DMS53 (cell line): ENCODE measurements around the gene NAALADL1.

Experiments used
- DNase-seq: peaks from one replicate; lab custom pipeline; 2025; lab: John Stamatoyannopoulos, UW

NAALADL1 gene

DNA sequence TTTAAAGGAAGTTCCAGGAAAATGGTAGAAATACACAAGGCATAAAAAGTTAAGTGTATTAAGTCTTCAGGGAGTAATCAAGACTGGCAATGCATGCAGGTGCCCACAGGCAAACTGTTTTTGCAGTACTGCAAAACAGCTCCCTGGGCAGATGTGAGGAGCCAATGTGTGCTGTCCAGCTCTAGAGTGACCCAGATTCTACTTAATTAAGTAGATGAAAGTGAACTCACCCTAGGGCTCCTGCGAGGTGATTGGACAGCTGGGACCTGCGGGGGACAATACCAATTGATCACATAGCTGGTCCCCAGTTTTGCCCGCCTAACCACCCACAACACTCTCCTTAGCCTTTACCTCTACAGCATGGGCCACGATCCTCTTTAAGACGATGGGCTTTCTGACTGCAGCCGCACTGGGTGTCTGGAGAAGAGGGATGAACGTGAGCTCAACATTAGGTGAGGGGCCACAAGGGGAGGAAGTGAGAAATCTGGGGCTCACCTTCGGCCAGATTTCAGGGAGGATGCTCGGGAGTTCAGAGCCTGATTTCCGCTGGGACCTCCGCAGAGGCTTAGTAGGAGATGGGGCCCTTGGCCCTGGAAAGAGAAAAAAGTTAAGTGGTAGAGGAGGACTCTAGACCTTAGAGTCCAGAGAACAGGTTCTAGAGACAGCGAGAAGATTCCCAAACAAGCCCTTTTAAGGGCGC lies 24.9 kb upstream of the NAALADL1 start:
- no peak for DNase-seq

DNA sequence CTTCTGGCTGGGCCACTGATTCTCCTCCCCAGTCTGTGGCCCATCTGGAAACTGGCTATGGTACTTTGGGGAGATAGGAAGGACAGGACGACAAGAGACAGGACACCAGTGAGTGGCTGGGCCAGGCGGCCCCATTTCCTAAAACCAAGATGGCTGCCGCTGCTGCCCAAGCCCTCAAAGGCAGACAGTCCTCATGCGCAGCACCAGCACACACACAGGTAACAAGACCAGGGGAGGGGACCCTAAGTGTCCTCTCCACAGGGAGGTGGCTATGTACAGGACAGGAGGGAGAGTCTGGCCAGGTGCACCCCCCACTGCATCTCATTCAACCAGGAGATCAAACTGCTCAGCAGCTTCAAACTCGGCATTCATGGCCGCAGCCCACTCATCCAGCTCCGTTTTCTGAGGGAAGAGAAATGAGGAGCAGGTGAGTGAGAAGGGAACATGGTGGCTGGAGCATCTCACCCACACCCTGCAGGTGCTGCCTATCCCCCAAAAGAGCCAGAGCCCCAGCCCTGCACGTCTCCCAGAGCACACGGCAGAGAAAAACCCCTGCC lies 20.5 kb upstream of the NAALADL1 start:
- DNase-seq, result no peak

DNA sequence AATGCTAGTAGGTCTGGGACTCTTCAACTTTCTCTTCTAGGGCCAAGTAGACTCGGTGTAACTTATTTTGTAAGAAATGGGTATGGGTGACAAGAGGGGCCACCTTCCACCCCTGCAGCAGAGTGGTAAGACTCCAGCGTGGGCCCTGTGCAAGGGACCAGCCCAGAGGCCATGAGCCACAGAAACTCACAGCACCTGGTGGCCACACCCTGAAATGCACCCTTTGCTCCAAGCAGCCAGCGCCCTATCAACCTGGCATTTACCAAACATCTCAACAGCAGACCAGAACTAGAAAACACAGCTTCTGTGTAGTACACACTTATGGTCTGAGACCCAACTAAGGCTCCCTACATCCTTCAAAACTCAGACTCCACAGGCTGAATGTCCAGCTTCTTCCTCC lies 19.8 kb upstream of the NAALADL1 start:
- DNase-seq, result peak; percentile 77

DNA sequence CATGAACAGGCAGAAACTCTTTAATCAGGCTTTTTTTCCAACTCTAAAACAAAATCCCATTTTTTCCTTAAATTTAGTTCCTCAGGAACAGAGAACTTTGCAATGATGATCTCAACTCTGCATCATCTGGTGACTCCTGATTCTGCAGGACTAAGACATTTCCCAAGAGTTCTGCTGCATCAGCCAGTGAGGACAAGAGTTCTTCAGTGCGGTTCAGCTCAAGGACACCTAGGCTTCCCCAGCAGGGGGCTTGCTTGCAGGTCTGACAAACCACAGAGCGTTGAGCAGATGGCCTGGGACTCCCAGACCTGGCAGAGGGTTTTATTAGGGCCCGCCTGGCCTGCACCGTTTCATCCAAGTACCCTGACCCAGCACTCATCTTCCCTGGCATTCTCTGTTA lies 19.1 kb upstream of the NAALADL1 start:
- no peak for DNase-seq

DNA sequence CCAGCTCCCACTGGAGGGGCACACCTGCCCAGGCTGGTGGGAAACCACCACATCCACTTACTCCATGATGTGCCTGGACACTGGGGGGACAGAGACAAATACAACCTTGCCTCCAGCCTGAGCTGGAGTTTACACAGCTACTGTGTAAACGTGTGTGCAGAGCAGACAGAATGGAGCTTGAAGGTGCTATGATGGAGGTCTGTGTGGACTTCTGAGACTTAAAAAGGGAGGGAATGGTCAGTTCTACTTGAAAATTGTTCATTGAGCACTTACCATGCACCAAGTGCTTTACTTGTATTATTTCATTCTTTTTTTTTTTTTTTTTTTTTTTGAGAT lies 14.2 kb upstream of the NAALADL1 start:
- DNase-seq, result no peak

DNA sequence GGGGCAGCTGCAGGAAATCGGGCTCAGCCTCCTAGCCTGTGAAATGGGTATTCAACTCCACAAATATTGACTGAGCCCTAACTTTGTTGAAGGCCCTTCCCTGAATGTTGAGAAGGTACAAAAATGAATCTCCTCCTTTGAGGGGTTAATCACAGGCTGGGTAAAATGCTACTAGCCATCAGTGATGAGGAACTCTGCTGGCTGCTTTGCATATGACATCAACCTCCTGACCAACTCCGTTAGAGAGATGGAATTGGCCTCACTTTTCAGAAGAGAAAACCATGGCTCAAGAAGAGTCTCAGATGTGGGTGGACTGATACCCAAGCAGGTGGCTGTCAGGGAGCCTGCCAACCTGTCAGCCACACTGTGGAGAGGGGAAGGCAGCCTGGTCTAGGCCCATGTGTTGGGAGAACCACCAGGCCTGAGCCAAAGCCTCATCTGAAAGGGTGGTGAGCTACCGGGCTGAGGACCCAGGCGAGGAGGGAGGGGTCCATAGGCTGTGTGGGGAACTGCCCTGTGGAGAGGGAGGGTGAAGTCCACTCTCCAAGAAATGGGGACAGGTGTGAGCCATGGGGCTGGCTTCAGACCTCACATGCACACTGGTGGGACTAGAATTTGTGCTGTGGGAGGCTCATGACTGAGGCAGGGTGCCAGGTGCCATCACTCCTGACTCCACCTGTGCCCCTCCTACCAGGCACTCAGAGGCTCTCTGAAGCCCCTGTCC lies 13.7 kb upstream of the NAALADL1 start:
- no peak for DNase-seq

DNA sequence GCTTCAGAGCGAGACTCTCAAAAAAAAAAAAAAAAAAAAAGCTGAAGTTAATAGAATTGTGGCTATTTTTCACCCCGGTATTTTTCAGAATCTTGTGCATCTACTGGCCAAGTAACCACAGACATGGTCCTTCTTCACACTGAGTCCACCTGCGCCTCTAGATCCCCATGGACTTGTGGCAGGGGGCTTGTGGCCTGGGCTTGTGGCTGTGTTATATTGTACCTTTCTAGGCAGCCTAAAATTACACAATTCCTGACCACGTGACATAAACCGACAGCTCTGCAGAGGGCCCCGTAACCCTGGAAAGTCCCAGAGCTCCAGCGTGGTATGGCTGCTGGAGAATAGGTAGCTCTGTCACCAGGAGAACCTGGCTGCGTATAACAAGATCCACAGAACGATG lies 10.9 kb upstream of the NAALADL1 start:
- peak; percentile 52 for DNase-seq

DNA sequence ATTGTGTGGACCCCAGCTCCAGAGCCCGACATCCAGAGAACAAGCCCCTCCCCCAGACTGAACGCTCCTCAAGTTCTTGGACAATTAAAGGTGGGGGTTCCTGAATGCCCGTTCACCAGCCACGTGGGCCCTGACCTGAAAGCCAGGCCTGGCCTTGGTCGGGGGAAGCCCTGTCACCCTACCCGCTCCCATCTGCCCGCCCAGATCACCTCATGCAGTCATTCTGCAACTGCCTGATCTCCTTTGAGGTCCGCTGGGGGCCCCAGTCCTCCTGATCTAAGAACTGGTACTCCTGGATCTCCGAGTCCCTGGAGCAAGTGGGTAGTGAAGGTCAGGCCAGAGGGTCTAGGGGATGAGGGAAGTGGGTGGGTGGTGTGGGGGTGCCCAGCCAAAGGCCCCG lies 9.1 kb upstream of the NAALADL1 start:
- DNase-seq, result no peak

DNA sequence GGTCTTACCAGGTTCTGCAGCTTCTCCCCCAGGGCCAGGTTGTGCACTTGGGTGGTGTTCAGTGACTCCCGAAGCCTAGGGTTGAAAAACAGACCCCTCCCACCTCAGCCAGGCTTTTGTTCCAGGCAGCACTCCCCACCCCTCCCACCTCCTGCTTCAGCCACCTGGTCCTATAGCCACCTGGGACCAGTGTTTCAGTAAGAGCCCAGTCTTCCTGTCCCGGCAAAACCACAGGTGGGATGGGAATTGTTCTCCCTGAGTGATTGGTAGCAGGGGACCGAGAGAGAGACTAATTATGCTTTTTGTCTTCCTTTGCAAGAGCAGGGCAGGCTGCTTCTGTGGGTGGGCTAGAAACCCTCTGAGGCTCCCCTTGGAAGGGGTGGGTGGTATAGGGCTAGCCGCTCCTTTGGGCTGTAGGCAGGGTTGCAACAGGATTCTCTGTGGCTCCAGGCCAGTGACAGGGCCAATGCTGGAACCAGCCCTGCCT lies 8.5 kb upstream of the NAALADL1 start:
- no peak for DNase-seq

DNA sequence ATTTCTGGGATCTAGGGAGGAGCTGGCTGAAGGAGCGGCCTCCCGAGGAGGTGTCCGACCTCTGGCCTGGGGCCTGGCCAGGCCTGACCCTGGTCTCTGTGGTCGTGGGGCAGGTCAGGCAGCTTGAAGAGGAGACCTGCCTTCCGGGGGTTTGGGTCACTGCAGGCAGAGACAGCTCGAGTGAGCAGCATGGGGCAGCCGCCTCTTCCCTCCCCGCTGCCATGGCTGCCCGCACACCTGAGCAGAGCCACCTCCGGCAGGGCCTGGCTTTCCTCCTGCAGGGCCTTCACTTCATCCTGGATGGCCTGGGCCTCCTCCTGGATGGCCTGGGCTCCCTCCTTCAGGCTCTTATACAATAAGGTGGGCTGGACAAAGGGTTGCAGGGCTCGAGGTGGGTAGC lies 8.0 kb upstream of the NAALADL1 start:
- no peak for DNase-seq

DNA sequence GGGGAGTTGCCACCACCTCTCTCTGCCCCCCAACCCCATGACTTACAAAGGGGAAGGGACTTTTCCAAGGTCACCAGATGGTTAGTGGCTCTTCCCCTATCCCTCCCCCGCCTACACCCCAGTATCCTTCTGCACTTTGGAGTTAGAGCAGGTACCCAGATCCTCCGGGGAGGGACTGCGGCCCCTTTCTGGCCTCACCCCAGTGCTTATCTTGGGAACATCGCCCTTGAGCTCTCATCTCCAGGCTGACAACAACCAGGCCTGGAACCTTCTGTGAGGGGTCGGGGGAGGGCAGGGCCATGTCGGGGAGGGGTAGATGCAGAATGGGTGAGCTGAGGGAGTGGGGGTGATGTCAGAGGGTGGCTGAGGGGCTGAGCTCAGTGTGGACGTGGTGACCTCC lies 7.5 kb upstream of the NAALADL1 start:
- no peak for DNase-seq

DNA sequence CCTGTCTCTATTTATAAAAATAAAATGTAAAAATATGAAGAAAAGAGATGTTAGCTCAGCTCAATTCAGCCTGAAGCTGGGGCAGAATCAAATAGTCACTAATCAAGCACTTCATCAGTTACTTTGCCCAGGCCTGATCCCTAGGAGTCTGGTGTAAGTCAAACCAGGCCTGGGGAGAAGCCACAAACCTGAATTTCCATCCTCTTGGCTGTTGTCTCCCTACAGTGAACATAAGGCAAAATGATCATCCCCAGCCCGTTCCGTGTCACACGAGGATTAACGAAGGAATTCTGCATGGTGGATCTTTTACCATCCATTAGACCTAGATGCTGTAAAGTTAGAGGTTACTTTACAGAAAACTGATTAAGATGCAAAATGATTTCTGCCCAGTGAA lies 6.5 kb upstream of the NAALADL1 start:
- DNase-seq, result no peak

DNA sequence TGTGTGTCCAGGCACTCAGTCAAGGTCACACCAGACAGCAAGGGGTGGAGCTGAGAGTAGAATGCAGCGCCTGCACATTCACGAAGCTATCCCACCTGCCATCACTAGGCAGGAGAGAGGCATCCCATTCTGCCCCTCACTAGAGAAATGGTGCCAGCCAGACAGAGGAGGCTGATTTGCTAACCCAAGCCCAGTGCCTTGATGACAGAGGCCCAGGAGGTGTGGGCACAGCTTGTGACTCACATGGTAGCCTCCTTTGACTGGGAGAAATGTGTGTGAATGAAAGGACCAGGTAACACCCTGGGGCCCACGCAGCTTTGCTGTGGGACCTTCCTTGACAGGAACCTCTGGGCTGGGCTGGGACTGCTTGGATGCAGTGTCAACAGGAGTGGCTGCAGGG lies 5.2 kb upstream of the NAALADL1 start:
- DNase-seq, result no peak

DNA sequence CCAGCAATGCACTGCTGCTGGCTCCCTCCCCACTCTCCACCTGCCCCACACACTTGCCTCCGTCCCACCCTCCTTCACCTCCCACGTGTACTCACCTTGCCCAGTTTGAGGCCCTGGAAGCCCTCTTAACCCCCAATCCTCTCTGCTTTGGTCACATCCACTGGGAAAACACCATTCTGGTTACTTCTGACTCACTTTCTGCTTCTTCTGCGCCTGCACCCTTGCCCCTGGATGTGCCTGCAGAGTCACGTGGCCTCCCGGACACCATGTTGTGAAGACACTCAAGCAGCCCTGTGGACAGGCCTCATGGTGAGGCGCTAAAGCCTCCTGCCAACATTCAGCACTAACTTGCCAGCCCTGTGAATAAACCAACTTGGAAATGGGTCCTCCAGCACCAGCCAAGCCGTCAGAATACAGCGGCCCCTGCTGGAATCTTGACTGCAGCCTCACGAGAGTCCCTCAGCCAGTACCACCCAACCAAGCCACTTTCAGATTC lies 2.6 kb upstream of the NAALADL1 start:
- peak; percentile 37 for DNase-seq

DNA sequence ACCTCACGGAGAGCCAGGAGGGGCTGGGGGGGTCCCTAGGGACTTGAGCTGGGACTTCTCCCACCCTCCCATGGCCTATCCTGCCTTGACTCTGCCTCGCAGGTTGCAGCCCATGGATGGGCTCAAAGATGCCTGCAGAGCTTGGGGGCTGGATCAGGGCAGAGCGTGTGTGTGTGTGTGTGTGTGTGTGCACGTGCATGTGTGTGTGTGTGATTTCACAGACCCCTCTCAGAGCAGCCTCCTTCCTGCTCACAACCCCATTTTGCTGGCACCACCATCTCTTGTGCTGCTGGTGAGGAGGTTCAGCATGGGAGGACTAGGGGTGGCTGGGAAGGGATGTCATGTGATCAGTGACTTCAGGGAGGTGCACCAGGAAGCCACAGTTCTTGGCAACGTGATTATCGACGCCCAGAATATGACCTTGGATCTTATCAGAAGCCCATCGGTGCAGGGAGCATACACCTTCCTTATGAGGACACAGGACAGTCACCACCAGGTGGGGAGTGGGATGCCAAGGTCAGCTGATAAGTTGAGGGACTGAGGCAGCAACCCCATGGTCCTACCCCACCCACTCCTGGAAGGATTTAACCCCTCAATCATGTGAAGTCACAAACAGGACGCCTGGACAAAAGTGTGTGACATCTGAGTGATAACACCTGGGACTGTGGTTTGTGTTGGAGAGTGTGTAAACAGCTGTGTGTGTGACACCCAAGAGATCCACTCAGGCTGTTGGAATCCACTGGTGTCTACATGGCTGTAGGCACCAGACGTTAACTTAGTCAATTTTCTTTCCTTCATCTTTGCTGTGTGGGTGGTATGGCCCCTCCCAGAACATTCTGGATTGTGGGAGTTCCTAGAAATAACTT lies 1.8 kb upstream of the NAALADL1 start:
- DNase-seq, result peak; percentile 44

DNA sequence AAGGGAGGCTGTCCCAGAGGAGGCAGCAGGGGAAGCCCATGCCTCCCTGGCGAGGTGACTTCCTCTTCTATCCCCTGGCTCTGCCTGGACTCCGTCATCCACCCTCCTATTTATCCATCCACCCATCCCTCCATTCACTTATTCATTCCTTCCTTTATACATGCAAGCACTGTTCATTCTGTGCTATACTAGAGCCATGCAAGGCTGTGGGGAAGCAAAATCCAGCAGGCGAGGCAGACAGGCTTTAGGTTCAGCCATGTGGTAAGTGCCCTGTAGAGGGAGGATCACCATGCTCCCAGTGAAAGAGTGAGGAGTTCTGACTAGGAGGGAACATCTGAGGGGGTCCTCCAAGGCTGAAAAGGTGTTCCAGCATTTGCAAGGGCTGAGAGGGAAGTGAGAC lies 1.2 kb upstream of the NAALADL1 start:
- DNase-seq, result no peak

DNA sequence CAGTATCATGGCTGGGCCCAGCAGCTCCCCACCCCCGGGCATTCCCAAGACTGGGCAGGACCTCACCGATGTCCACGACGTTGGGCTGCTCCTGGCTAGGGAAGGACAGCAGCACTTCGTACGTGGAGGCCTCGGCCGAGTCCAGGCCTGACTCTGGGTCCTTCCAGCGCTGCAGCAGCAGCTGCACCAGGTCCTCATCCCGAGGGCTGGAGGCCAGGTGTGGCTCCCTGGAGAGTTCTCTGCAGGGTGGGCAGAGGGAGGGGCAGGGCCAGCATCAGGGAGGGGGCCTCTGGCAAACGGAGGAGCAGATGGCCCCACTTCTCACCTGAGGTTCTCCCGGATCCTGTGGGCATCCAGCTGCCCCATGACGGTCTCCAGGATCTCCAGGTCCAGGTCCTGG lies 341 bp downstream of the NAALADL1 start:
- no peak for DNase-seq

DNA sequence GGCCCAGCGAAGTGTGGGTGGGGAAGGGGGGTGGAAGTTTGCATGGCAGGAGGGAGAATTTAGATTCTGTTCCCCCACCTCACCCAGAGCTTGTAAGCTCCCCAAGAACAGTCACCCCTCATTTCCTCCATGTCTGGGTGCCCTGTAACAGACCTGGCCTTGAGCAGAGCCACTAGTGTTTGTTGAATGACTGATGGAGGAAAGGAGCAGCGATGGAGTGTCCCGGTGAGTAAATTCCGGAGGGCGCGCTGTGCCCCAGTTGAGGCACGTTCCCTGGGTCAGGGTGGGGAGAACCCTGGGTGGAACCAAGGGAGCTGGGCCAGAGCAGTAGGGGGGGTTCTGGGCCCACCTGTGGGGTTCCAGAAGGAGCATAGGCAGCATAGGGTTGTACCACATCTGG lies 827 bp downstream of the NAALADL1 start:
- no peak for DNase-seq

DNA sequence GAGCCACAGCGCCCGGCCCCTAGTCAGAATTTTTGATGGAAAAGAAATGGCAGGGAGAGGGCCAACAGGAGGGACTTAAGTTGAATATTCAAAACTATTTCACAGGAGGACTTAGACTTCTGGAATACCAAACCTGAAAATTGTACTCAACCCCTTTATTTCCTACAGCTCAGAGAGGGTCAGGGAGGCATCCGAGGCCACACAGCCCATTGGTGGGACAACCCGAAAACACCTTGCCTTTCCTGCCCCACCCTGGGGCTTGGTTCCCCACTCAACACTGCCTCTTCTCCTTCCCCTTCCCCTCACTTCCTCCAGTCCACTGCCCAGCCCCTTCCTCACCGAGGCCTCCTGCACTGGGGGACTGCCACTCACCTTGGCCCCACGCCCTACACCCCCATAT lies 1.4 kb downstream of the NAALADL1 start:
- DNase-seq, result no peak

DNA sequence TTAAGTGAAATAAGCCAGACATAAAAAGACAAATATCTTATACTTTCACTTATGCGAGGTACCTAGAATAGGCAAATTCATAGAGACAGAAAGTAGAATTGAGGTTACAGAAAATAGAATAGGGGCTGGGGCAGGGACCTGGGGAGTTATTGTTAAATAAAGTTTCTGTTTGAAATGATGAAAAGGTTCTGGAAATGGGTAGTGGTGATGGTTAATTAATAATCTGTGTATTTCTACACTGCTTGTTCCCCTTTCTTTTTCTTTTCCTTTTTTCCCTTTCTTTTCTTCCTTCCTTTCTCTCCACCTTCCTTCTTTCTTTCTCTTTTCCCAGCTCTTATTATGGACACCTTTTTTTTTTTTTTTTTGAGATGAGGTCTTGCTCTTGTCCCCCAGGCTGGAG lies 2.8 kb downstream of the NAALADL1 start:
- DNase-seq, result no peak

DNA sequence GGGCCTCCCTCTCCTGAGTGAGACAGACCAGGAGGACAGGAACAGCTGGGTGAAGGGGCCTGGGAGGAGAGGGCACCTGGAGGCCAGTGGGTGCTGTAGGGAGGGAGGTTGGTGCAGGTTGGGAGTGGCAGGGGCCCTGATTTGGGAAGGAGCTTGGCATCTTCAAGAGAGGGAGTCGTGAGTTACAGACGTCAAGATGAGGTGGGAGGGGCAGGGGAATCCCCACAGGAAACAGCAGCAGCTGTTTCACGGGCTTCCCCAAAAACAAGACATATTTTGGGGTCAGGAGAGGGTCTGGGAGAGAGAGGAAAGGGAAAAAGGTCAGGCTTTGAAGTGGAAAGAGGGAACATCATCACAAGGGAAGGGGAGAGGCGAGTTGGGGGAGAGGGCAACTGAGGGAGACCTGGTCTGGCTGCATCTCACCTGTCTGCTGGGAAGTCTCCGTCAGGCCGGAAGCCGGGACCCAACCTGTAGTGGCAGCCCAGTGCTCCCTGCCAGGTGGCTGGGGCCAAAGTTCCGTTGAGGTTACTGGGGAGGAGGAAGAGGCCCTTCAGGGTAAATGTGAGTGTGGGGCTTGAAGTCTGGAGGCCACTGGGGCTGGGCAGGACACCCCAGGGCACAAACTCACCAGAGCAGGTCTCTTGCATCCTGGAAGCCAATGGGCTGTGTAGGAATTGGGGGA lies 4.4 kb downstream of the NAALADL1 start:
- DNase-seq, result no peak

DNA sequence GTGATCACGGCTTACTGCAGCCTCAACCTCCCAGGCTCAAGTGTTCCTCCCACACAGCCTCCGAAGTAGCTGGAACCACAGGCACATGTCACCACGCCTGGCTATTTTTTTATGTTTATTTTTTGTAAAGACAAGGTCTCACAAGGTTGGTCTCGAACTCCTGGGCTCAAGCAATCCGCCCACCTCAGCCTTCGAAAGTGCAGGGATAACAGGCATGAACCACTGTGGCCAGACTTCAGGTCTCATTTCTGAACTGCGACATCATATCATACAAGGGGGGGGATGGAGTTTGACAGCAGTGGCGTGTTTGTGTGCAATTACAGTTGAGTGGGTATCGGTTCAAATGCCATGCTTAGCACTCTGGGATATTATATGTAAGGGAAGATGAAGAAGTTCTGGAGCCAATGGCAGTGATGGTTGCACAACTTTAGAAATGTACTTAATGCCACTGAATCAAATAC lies 6.9 kb downstream of the NAALADL1 start:
- no peak for DNase-seq
